Activated CD4-positive, alpha-beta T cell treated with anti-CD3 and anti-CD28 coated beads, Interleukin-2, amount 50 U/mL, for 16 hours (primary cell): Measurements from ENCODE around the gene DRAXIN.

Experiments
- DNase-seq: peaks from one replicate; pipeline ENCODE4 v3.0.0-alpha.2; 2020

The DRAXIN gene

GRCh38 chr1:11766429-11766776 is 74.9 kb downstream of the DRAXIN start:
- no peak for DNase-seq

GRCh38 chr1:11767922-11768704 is 76.6 kb downstream of the DRAXIN start:
- DNase-seq, result no peak

DNA sequence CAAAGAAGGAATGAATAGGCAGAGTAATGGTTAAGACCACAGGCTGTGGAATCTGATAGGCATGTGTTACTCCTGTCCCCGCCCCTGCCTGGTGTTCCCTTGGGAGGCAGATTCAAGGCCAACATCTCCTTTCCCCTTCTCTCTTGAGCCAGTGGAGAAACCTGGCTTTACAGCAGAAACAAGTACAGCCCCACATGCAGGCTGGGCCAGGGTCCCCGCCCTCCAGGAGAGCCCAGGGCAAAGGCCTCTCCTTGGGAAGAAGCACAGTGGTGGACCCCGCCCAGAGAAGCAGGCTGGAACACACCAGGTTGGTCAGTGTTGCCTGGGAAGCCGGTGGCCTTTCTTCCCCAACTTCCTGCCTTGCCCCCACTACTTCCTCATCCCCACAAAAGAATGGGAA is 77.3 kb downstream of the DRAXIN start:
- DNase-seq, result no peak

GRCh38 chr1:11769274-11769673 is 77.8 kb downstream of the DRAXIN start:
- DNase-seq, result no peak

DNA sequence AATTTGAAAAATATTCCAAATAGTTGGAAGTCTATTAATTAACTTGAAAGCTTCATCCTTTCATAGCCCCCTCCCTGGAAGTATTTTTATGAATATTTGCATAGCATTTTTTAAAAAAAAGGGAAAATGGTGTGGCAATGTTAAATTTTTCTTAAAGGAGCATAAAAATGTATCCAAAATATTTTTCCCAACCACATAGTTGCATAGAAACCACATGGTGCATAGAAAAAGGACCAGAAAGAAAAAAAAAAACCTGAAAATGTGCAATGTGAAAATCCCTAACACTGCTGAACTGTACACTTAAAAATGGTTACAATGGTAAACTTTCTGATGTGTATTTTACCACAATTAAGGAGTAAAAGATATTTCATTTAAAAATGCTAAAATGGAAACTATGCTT is 78.5 kb downstream of the DRAXIN start:
- no peak for DNase-seq

DNA sequence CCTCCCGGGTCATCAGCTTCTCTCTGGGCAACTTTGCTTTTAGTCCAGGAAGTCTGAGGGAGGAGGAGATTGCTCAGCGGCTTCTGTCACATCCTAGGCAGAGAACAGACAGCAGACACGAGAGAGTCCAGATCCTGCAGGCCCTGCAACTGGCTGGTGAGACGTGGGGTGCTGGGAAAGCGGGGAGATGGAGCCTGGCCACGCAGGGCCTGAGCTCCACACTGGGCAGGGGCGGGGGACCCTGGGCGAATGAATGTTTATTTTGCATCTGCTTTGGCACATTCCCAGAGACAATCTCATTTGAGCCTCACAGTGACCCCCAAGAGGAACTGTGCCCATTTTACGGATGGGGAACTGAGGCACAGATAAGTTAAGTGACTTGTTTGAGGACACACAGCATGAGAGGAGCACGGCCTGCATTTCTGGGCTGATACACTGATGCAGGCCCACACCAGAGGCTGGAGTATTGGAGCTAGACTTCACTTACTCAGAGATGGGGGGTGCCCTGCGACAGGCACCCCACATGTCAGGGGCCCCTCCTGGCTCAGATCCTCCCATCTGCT is 80.1 kb downstream of the DRAXIN start:
- no peak for DNase-seq

DNA sequence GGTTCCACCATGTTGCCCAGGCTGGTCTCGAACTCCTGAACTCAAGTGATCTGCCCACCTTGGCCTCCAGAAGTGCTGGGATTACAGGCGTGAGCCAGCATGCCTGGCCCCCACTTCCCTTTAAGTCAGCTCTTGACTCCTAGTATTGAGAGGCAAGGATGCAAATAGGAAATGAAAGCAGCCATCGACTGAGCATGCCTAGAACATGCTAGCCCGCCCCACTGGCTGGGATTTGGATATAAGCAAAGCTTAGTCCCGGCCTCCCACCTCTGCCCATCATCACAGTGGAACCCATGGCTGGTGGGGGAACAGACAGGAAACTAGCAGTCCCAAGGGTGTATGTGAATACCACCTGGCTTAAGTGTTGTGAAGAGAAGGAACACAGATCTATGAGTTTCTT is 80.9 kb downstream of the DRAXIN start:
- DNase-seq, result no peak

DNA sequence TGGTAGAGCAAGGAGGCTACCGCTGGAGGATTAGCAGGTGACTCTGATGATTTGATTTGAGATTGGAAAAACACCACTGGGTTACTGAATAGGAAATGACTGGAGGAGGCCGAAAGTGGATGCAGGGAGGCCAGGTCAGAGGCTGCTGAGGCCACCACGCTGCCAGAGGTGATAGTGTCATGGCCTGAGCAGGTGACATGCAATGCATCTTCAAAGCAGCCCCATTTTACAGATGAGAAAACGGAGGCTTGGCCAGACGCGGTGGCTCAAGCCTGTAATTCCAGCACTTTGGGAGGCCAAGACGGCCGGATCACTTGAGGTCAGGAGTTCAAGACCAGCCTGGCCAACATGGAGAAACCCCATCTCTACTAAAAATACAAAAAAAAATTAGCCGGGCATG is 83.2 kb downstream of the DRAXIN start:
- DNase-seq, result no peak
